K562 (cell line): Measurements from ENCODE around the gene TADA1. TPM values are rescaled to one million over a fixed set of nuclear protein-coding genes. Genes with fewer than 3 reads are reported as not detected.

ENCODE experiments used
- ATAC-seq: fragments of 200-7000 bp; cut with Tn5 transposase; 3 replicates; pipeline ENCODE4 v1.9.1; 2020; ENCODE audit warnings: moderate library complexity
- BruUV-seq: library from RNA; stranded (reverse); fragments of 400-500 nt; replicated peaks from 2 replicates; lab custom pipeline; 2021; lab: Mats Ljungman, UMichigan
- CTCF ChIA-PET: fragments of 300-600 bp; formaldehyde crosslinking; extraction: SDS; loops from one replicate; lab custom pipeline; 2021; ENCODE audit warnings: low intra/inter-chr PET ratio; lab: Yijun Ruan, JAX
- POLR2A ChIA-PET: fragments of 300-600, 350-650 bp; sonication (Branson Sonifier 250); formaldehyde crosslinking; extraction: SDS; loops from one replicate; lab custom pipeline; 2021; ENCODE audit warnings: antibody characterized with exemption, inconsistent platforms; lab: Yijun Ruan, JAX
- DNase-seq, 4 experiments: peaks; one replicate each; pipeline versions ENCODE4 v3.0.0 to v3.0.0-alpha.2; 2011 to 2018; ENCODE audit warnings: low spot score in 3 of 4, mixed read lengths in 3 of 4; ENCODE audit errors: extremely low read depth in 1 of 4
- FAIRE-seq: peaks from 2 replicates; lab custom pipeline; 2011; peaks lifted over from hg19 to GRCh38; lab: Jason Lieb, UNC
- H2AFZ ChIP-seq: 2 replicates; pipeline ENCODE4 v1.6.0; 2011; ENCODE audit warnings: low read depth, low read length, control low read depth, inconsistent platforms
- H3K27ac ChIP-seq: fragments of 200-600 bp; 3 replicates; pipeline ENCODE4 v1.8.0; 2011; ENCODE audit warnings: low read depth, mild to moderate bottlenecking, control low read depth, inconsistent platforms, low read length, moderate library complexity, mixed read lengths; ENCODE audit errors: extremely low read depth
- H3K27me3 ChIP-seq, 2 experiments: fragments of 300-600 bp in 1 of 2; 2 replicates in 1 of 2; 3 replicates in 1 of 2; pipeline versions ENCODE4 v1.6.0 to v1.8.0; 2011; ENCODE audit warnings: inconsistent platforms in 2 of 2, low read length in 2 of 2, mild to moderate bottlenecking in 1 of 2, mixed read lengths in 1 of 2, moderate library complexity in 1 of 2; ENCODE audit not compliant: control insufficient read depth in 2 of 2, insufficient read depth in 2 of 2
- H3K36me3 ChIP-seq: fragments of 300-600 bp; 3 replicates; pipeline ENCODE4 v1.8.0; 2011; ENCODE audit warnings: mild to moderate bottlenecking, low read length, inconsistent platforms; ENCODE audit not compliant: control insufficient read depth, insufficient read depth
- H3K4me1 ChIP-seq, 2 experiments: fragments of 200-600 bp in 1 of 2; replicated peaks in 1 of 2; 2 replicates in 1 of 2; 3 replicates in 1 of 2; pipeline versions ENCODE4 v1.5.1 to v1.8.0; 2011; ENCODE audit warnings: inconsistent platforms in 2 of 2, low read length in 2 of 2, mild to moderate bottlenecking in 1 of 2, mixed read lengths in 1 of 2, moderate library complexity in 1 of 2; ENCODE audit not compliant: control insufficient read depth in 2 of 2, insufficient read depth in 2 of 2
- H3K4me2 ChIP-seq: 2 replicates; pipeline ENCODE4 v1.6.1; 2011; ENCODE audit warnings: low read length, control low read depth, inconsistent platforms, mixed read lengths; ENCODE audit not compliant: insufficient read depth
- H3K4me3 ChIP-seq: fragments of 200-600 bp; sonication (generic), shearing (Covaris generic); 2 replicates; pipeline ENCODE4 v1.5.1; 2016; ENCODE audit warnings: control low read depth, inconsistent platforms
- H3K79me2 ChIP-seq: fragments of 200-600 bp; 3 replicates; pipeline ENCODE4 v1.8.0; 2011; ENCODE audit warnings: low read length, inconsistent platforms; ENCODE audit not compliant: control insufficient read depth, insufficient read depth
- H3K9ac ChIP-seq, 2 experiments: 2 replicates each; pipeline versions ENCODE4 v1.6.0 to v1.6.1; 2011; ENCODE audit warnings: low read depth in 2 of 2, low read length in 2 of 2, control low read depth in 1 of 2, inconsistent platforms in 1 of 2, mild to moderate bottlenecking in 1 of 2, mixed read lengths in 1 of 2; ENCODE audit not compliant: insufficient read depth in 1 of 2
- H3K9me1 ChIP-seq: one replicate; pipeline ENCODE4 v1.6.0; 2011; ENCODE audit warnings: inconsistent platforms, mild to moderate bottlenecking, low read length, moderate library complexity; ENCODE audit not compliant: control insufficient read depth, insufficient read depth
- H3K9me3 ChIP-seq: replicated peaks from 2 replicates; pipeline ENCODE4 v1.5.1; 2011; ENCODE audit warnings: low read depth, low read length, inconsistent platforms; ENCODE audit not compliant: control insufficient read depth, insufficient read depth
- H4K20me1 ChIP-seq: replicated peaks from 2 replicates; pipeline ENCODE4 v1.6.1; 2011; ENCODE audit warnings: low read length, inconsistent platforms, mixed read lengths; ENCODE audit not compliant: control insufficient read depth, insufficient read depth
- DPF2 ChIP-seq: fragments of 450-650 bp; IDR thresholded peaks from 2 replicates; pipeline ENCODE4 v1.6.1; 2016
- FOXK1 ChIP-seq: sonication (generic); formaldehyde crosslinking; IDR thresholded peaks from 2 replicates; pipeline ENCODE4 v1.8.0; 2022; ENCODE audit warnings: missing genetic modification reagents, mild to moderate bottlenecking, borderline replicate concordance
- NRF1 ChIP-seq, 2 experiments: fragments of 450-650 bp; IDR thresholded peaks in 1 of 2; conservative IDR thresholded peaks in 1 of 2; 2 replicates each; pipeline ENCODE4 v1.6.1; 2014; ENCODE audit warnings: mild to moderate bottlenecking in 2 of 2
- POLR2AphosphoS2 ChIP-seq: IDR thresholded peaks from 2 replicates; pipeline ENCODE4 v1.6.1; 2012; ENCODE audit warnings: low read length, improper control_type of control experiment
- POLR3A ChIP-seq: IDR thresholded peaks from 2 replicates; pipeline ENCODE4 v1.6.1; 2011; ENCODE audit warnings: borderline replicate concordance, mild to moderate bottlenecking, moderate library complexity; ENCODE audit not compliant: insufficient read length, insufficient read depth; ENCODE audit errors: extremely low read depth
- PTRF ChIP-seq: fragments of 450-650 bp; IDR thresholded peaks from 2 replicates; pipeline ENCODE4 v1.6.1; 2016; ENCODE audit warnings: mild to moderate bottlenecking, missing genetic modification characterization, missing compliant biosample characterization
- PTTG1 ChIP-seq: fragments of 450-650 bp; IDR thresholded peaks from 2 replicates; pipeline ENCODE4 v1.6.1; 2016; ENCODE audit warnings: low read depth, mild to moderate bottlenecking, missing genetic modification characterization, missing compliant biosample characterization
- RERE ChIP-seq: sonication (generic); formaldehyde crosslinking; IDR thresholded peaks from 2 replicates; pipeline ENCODE4 v1.8.0; 2023; ENCODE audit warnings: missing genetic modification reagents, mild to moderate bottlenecking, borderline replicate concordance
- ZMIZ1 ChIP-seq, 2 experiments: fragments of 150-350 bp in 1 of 2; IDR thresholded peaks; 2 replicates each; pipeline ENCODE4 v1.6.1; 2012 to 2016; ENCODE audit warnings: low read depth in 2 of 2, low read length in 2 of 2, mild to moderate bottlenecking in 1 of 2, moderate library complexity in 1 of 2
- ZNF589 ChIP-seq: fragments of 200-800 bp; sonication (Bioruptor generic); IDR thresholded peaks from 2 replicates; pipeline ENCODE4 v1.6.1; 2016; ENCODE audit warnings: low read depth, missing genetic modification characterization, missing compliant biosample characterization
- ZSCAN29 ChIP-seq: fragments of 450-650 bp; IDR thresholded peaks from 2 replicates; pipeline ENCODE4 v1.6.1; 2017
- WGBS: fragments of 100-300 bp; shearing (Covaris generic); methylation state at CpG from one replicate; pipeline ENCODE4 v1.1.6; 2016; ENCODE audit warnings: low coverage, mixed read lengths; ENCODE audit not compliant: insufficient coverage; ENCODE audit errors: missing lambda C conversion rate; 5-methylcytosine and 5-hydroxymethylcytosine counted together
- in situ Hi-C: fragments of 300-500 bp; cut with MboI; formaldehyde crosslinking; loops from 4 replicates; pipeline ENCODE4 v1.15.0; 2018; ENCODE audit warnings: inconsistent platforms, mixed read lengths
- intact Hi-C: fragments of 100-400 bp; cut with micrococcal nuclease; formaldehyde crosslinking; loops from 2 replicates; pipeline ENCODE4 v1.14.2; 2022
- polyA plus RNA-seq, 8 experiments: library from polyadenylated mRNA; depleted of rRNA in 4 of 8; stranded (reverse) in 5 of 8; unstranded in 3 of 8; fragments of >200 nt; fragmentation: Nextera tagmentation in 2 of 8; fragmentation: Illumina TruSeq in 1 of 8; extraction: Ambion mirVana in 2 of 8; extraction: Trizol in 1 of 8; gene quantifications; 2 replicates each; pipeline versions ENCODE4 v1.2.1 to v1.2.3, GENCODE V29; 2011 to 2014; ENCODE audit warnings: inconsistent platforms in 1 of 8, missing spikeins in 1 of 8
- total RNA-seq, 7 experiments: library from RNA; depleted of rRNA in 6 of 7; stranded (reverse); fragments of >200 nt in 6 of 7; fragmentation: Illumina TruSeq in 2 of 7; extraction: Trizol in 2 of 7; gene quantifications; 2 replicates each; pipeline versions ENCODE4 v1.2.1 to v1.2.3, GENCODE V29; 2011 to 2021; ENCODE audit warnings: low replicate concordance in 1 of 7

TADA1 gene
- total and polyA plus RNA-seq, 9 of the 15 experiments (the other 6 are each of a cell fraction or from before 2014, with no cell fraction given), result 15.9 to 76.5 (median 28.7) TPM

- no TSS peak for BruUV-seq
- intact Hi-C loops (no loop called here), in situ Hi-C loops (no loop called here)
- DNase-seq, result no peak
- no peak for FAIRE-seq
- ATAC-seq, result no peak
- POLR2A ChIA-PET, result interaction anchor here (0.8 to 3.0 kb wide), 3 partner anchors 8 to 13 kb away, joined by 3 to 8 read pairs (median 3); no protein-coding TSS in a partner anchor
- CTCF ChIA-PET, result no interaction called here
- Histone ChIP-seq H3K9me1 (no peaks in the 10 kb centered on the region), H3K79me2 (no peaks in the 10 kb centered on the region), H3K9ac (no peak overlapping the region), H3K27me3 (no peaks in the 10 kb centered on the region), H3K36me3 (peaks cover 99% of the 10 kb centered on the region), H4K20me1 (no peaks in the 10 kb centered on the region), H2AFZ (no peak overlapping the region), H3K27ac (no peak overlapping the region), H3K4me2 (no peak overlapping the region), H3K9me3 (no peaks in the 10 kb centered on the region), H3K4me3 (no peak overlapping the region), H3K4me1 (no peaks in the 10 kb centered on the region; a peak in 1 of 5 replicates)
- 90% methylated on average over 3 of the region's 3 CpGs for WGBS
- no peak for TF ChIP-seq PTTG1 (tag)
- TF ChIP-seq ZNF589 (CRISPR knock-in tag), result no peak
- TF ChIP-seq NRF1 (conservative IDR thresholded peaks at IDR 0.05 in 1 of 2, IDR thresholded peaks at IDR 0.05 in 1 of 2), result no peak
- TF ChIP-seq ZMIZ1 (IDR thresholded peaks at IDR 0.05; ENCODE audit: low read depth in 2 of 2, low read length in 2 of 2), result no peak
- TF ChIP-seq PTRF (tag), result no peak
- TF ChIP-seq POLR2AphosphoS2, result no peak
- no peak for TF ChIP-seq POLR3A
- no peak for TF ChIP-seq FOXK1 (CRISPR knock-in tag)
- TF ChIP-seq RERE (CRISPR knock-in tag), result no peak
- no peak for TF ChIP-seq DPF2
- TF ChIP-seq ZSCAN29, result no peak
Measured at GRCh38 chr1:166857995-166858394, 18.1 kb downstream of the TADA1 start.
